Neural progenitor cell (in vitro differentiated cells): ENCODE results near the gene ATE1. TPM values are rescaled to one million over a fixed set of nuclear protein-coding genes. Genes with fewer than 3 reads are reported as not detected.

ENCODE experiments used
- DNase-seq: peaks from one replicate; pipeline ENCODE4 v3.0.0-alpha.2; 2016; ENCODE audit warnings: low spot score
- H2AFZ ChIP-seq: fragments of 200-600 bp; sonication (generic); replicated peaks from 2 replicates; pipeline ENCODE4 v1.6.1; 2016; ENCODE audit warnings: antibody characterized with exemption
- H3F3A ChIP-seq: fragments of 200-600 bp; sonication (generic); 2 replicates; pipeline ENCODE4 v1.6.1; 2016; ENCODE audit warnings: antibody characterized with exemption, low read depth
- H3K27ac ChIP-seq: fragments of 200-600 bp; sonication (generic); 2 replicates; pipeline ENCODE4 v1.5.1; 2016; ENCODE audit warnings: mild to moderate bottlenecking
- H3K27me3 ChIP-seq: fragments of 200-600 bp; sonication (generic); 2 replicates; pipeline ENCODE4 v1.6.1; 2016; ENCODE audit warnings: mild to moderate bottlenecking, moderate library complexity
- H3K36me3 ChIP-seq: fragments of 200-600 bp; sonication (generic); 2 replicates; pipeline ENCODE4 v1.5.1; 2016
- H3K4me1 ChIP-seq: fragments of 200-600 bp; sonication (generic); 2 replicates; pipeline ENCODE4 v1.6.1; 2016; ENCODE audit warnings: mixed run types
- H3K4me2 ChIP-seq: fragments of 200-600 bp; sonication (generic); 2 replicates; pipeline ENCODE4 v1.6.1; 2016
- H3K4me3 ChIP-seq: fragments of 200-600 bp; sonication (generic); 2 replicates; pipeline ENCODE4 v1.5.1; 2016
- H3K79me2 ChIP-seq: fragments of 200-600 bp; sonication (generic); 2 replicates; pipeline ENCODE4 v1.6.1; 2016; ENCODE audit warnings: low read depth
- H3K9ac ChIP-seq: fragments of 200-600 bp; sonication (generic); 2 replicates; pipeline ENCODE4 v1.6.1; 2016
- H3K9me3 ChIP-seq: fragments of 200-600 bp; sonication (generic); 2 replicates; pipeline ENCODE4 v1.5.1; 2016; ENCODE audit warnings: low read depth
- H4K20me1 ChIP-seq: fragments of 200-600 bp; sonication (generic); 2 replicates; pipeline ENCODE4 v1.6.1; 2016; ENCODE audit warnings: low read depth
- H3K27ac Mint-ChIP-seq: 3 replicates; pipeline ENCODE4 v1.8.0; 2021; ENCODE audit warnings: mixed read lengths
- H3K27me3 Mint-ChIP-seq: 2 replicates; pipeline ENCODE4 v1.8.0; 2022; ENCODE audit warnings: low read depth, mild to moderate bottlenecking, inconsistent platforms, moderate library complexity, mixed read lengths; ENCODE audit not compliant: insufficient read depth
- H3K36me3 Mint-ChIP-seq: 3 replicates; pipeline ENCODE4 v1.8.0; 2021; ENCODE audit warnings: mixed read lengths
- H3K4me1 Mint-ChIP-seq: 3 replicates; pipeline ENCODE4 v1.8.0; 2021; ENCODE audit warnings: mixed read lengths
- H3K4me3 Mint-ChIP-seq: 3 replicates; pipeline ENCODE4 v1.8.0; 2021; ENCODE audit warnings: mild to moderate bottlenecking, moderate library complexity, mixed read lengths
- H3K9me3 Mint-ChIP-seq: 3 replicates; pipeline ENCODE4 v1.8.0; 2020; ENCODE audit warnings: mixed read lengths
- EZH2 ChIP-seq: fragments of 200-600 bp; sonication (generic); IDR thresholded peaks from 2 replicates; pipeline ENCODE4 v1.6.1; 2017; ENCODE audit warnings: antibody characterized with exemption, mild to moderate bottlenecking, moderate library complexity
- EZH2phosphoT487 ChIP-seq: fragments of 200-600 bp; sonication (generic); IDR thresholded peaks from 2 replicates; pipeline ENCODE4 v1.6.1; 2017; ENCODE audit warnings: antibody characterized with exemption
- total RNA-seq: library from RNA; depleted of rRNA; stranded (reverse); fragments of >200 nt; gene quantifications from 2 replicates; pipeline ENCODE4 v1.2.3, GENCODE V29; 2015; ENCODE audit warnings: low replicate concordance
- TF ChIP-seq, protein P1 (sequence below): fragments of 200-600 bp; sonication (generic); IDR thresholded peaks from 2 replicates; pipeline ENCODE4 v1.5.1; 2017; ENCODE audit warnings: antibody characterized with exemption, mild to moderate bottlenecking

The ATE1 gene
- total RNA-seq, 1 donor from 2014 or later, result 57.2 TPM

DNA sequence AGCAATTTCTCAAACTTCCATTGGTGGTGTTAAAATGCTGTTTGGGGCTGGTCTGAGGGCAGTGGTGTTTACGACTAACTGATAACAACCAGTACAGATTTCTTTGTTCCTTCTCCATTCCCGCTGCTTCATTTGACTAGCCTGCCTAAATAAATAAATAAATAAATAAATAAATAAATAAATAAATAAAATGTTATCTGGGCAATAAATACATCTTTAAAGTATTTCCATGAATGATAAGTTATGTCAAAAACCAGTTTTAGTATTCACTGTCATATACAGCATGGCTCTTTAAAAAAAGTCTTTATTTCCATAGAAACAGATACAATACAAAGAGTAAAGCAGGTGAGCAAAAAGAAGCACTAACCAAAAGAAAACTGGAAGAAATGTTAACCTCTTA lies 81.3 kb downstream of the ATE1 start:
- H3K36me3 Mint-ChIP-seq, result peaks cover 40% of the 10 kb centered on the region
- peaks cover 2% of the 10 kb centered on the region for H3K9me3 Mint-ChIP-seq
- H3K27ac Mint-ChIP-seq, result no peak overlapping the region
- Histone ChIP-seq H3K27ac (no peak overlapping the region), H3F3A (no peaks in the 10 kb centered on the region), H3K36me3 (peaks cover 6% of the 10 kb centered on the region), H3K79me2 (peaks cover 4% of the 10 kb centered on the region), H3K4me3 (no peak overlapping the region), H3K4me2 (no peak overlapping the region), H4K20me1 (no peaks in the 10 kb centered on the region), H3K4me1 (no peaks in the 10 kb centered on the region), H3K9ac (no peak overlapping the region), H2AFZ (no peak overlapping the region), H3K9me3 (no peaks in the 10 kb centered on the region), H3K27me3 (no peaks in the 10 kb centered on the region)
- no peak for DNase-seq
- no peak overlapping the region for H3K4me3 Mint-ChIP-seq
- H3K4me1 Mint-ChIP-seq, result no peaks in the 10 kb centered on the region
- TF ChIP-seq EZH2 (no peak), EZH2phosphoT487 (no peak)
- TF ChIP-seq, protein P1, sequence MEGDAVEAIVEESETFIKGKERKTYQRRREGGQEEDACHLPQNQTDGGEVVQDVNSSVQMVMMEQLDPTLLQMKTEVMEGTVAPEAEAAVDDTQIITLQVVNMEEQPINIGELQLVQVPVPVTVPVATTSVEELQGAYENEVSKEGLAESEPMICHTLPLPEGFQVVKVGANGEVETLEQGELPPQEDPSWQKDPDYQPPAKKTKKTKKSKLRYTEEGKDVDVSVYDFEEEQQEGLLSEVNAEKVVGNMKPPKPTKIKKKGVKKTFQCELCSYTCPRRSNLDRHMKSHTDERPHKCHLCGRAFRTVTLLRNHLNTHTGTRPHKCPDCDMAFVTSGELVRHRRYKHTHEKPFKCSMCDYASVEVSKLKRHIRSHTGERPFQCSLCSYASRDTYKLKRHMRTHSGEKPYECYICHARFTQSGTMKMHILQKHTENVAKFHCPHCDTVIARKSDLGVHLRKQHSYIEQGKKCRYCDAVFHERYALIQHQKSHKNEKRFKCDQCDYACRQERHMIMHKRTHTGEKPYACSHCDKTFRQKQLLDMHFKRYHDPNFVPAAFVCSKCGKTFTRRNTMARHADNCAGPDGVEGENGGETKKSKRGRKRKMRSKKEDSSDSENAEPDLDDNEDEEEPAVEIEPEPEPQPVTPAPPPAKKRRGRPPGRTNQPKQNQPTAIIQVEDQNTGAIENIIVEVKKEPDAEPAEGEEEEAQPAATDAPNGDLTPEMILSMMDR, result no peak
- no peaks in the 10 kb centered on the region for H3K27me3 Mint-ChIP-seq

GRCh38 chr10:121845044-121845784 lies 82.6 kb downstream of the ATE1 start:
- Histone ChIP-seq H2AFZ (no peak overlapping the region), H3K4me3 (no peak overlapping the region), H4K20me1 (no peaks in the 10 kb centered on the region), H3K27ac (no peak overlapping the region), H3K36me3 (peaks cover 6% of the 10 kb centered on the region), H3K27me3 (no peaks in the 10 kb centered on the region), H3K4me1 (no peaks in the 10 kb centered on the region), H3K79me2 (peaks cover 4% of the 10 kb centered on the region), H3K9ac (no peak overlapping the region), H3F3A (no peaks in the 10 kb centered on the region), H3K4me2 (no peak overlapping the region), H3K9me3 (no peaks in the 10 kb centered on the region)
- H3K27ac Mint-ChIP-seq, result no peak overlapping the region
- TF ChIP-seq EZH2, result no peak
- TF ChIP-seq, protein P1, result no peak
- TF ChIP-seq EZH2phosphoT487, result no peak
- DNase-seq, result no peak
- H3K4me1 Mint-ChIP-seq, result no peaks in the 10 kb centered on the region
- no peaks in the 10 kb centered on the region for H3K27me3 Mint-ChIP-seq
- H3K4me3 Mint-ChIP-seq, result no peak overlapping the region
- H3K9me3 Mint-ChIP-seq, result peaks cover 2% of the 10 kb centered on the region
- H3K36me3 Mint-ChIP-seq, result peaks cover 36% of the 10 kb centered on the region

- H2AFZ ChIP-seq, result no peak overlapping the region
- H3F3A ChIP-seq, result no peaks in the 10 kb centered on the region
- H3K4me2 ChIP-seq, result no peak overlapping the region
- peaks cover 6% of the 10 kb centered on the region for H3K36me3 ChIP-seq
- Mint-ChIP-seq H3K27me3 (no peaks in the 10 kb centered on the region), H3K4me1 (no peaks in the 10 kb centered on the region), H3K36me3 (peaks cover 30% of the 10 kb centered on the region), H3K9me3 (peaks cover 2% of the 10 kb centered on the region), H3K4me3 (no peak overlapping the region), H3K27ac (no peak overlapping the region)
- no peaks in the 10 kb centered on the region for H3K9me3 ChIP-seq
- no peak for TF ChIP-seq EZH2phosphoT487
- TF ChIP-seq, protein P1, result no peak
- TF ChIP-seq EZH2, result no peak
- H3K4me1 ChIP-seq, result no peaks in the 10 kb centered on the region
- DNase-seq, result no peak
- H3K9ac ChIP-seq, result no peak overlapping the region
- no peak overlapping the region for H3K27ac ChIP-seq
- H3K27me3 ChIP-seq, result no peaks in the 10 kb centered on the region
- peaks cover 4% of the 10 kb centered on the region for H3K79me2 ChIP-seq
- no peaks in the 10 kb centered on the region for H4K20me1 ChIP-seq
- no peak overlapping the region for H3K4me3 ChIP-seq
Observed at GRCh38 chr10:121844537-121844936, 83.3 kb downstream of the ATE1 start.
